Activated CD4-positive, alpha-beta T cell treated with anti-CD3 and anti-CD28 coated beads for 36 hours (primary cell): ENCODE results near the gene CARMIL1. TPM values are rescaled to one million over a fixed set of nuclear protein-coding genes. Genes with fewer than 3 reads are reported as not detected.
"Not testable (repeated sequence)": the region's sequence is repeated elsewhere in the genome, so short reads cannot be mapped to it uniquely, and the experiment has no call there.

Experiments
- ATAC-seq: fragments of 200-7000 bp; cut with Tn5 transposase; one replicate; pipeline ENCODE4 v1.10.0; 2021; ENCODE audit warnings: mild to moderate bottlenecking, moderate library complexity
- CTCF ChIA-PET: fragments of 350-600 bp; sonication (Branson Sonifier 250); formaldehyde crosslinking; loops from one replicate; lab custom pipeline; 2021; ENCODE audit warnings: antibody characterized with exemption; lab: Charles Lee
- POLR2A ChIA-PET: fragments of 350-600 bp; sonication (Branson Sonifier 250); formaldehyde crosslinking; loops from one replicate; lab custom pipeline; 2021; ENCODE audit warnings: antibody characterized with exemption, inconsistent platforms; lab: Charles Lee
- DNase-seq: peaks from one replicate; pipeline ENCODE4 v3.0.0-alpha.2; 2020
- H3K27ac Mint-ChIP-seq: one replicate; pipeline ENCODE4 v1.8.0; 2021; ENCODE audit warnings: mixed read lengths
- H3K27me3 Mint-ChIP-seq: one replicate; pipeline ENCODE4 v1.8.0; 2021; ENCODE audit warnings: mixed read lengths
- H3K36me3 Mint-ChIP-seq: one replicate; pipeline ENCODE4 v1.8.0; 2021; ENCODE audit warnings: low read depth, mixed read lengths
- H3K4me1 Mint-ChIP-seq: one replicate; pipeline ENCODE4 v1.8.0; 2021; ENCODE audit warnings: mixed read lengths
- H3K4me3 Mint-ChIP-seq: one replicate; pipeline ENCODE4 v1.8.0; 2021; ENCODE audit warnings: mild to moderate bottlenecking, moderate library complexity, mixed read lengths
- H3K9me3 Mint-ChIP-seq: one replicate; pipeline ENCODE4 v1.8.0; 2021; ENCODE audit warnings: low read depth, mixed read lengths
- intact Hi-C, 2 experiments: fragments of 100-400 bp; cut with DNase I in 1 of 2; cut with micrococcal nuclease in 1 of 2; formaldehyde crosslinking; loops; one replicate each; pipeline versions ENCODE4 v1.14.2 to v1.15.1; 2022 to 2024; cut with DNase I, micrococcal nuclease
- total RNA-seq, 2 experiments: library from RNA; stranded (reverse); gene quantifications; one replicate each; pipeline ENCODE4 v1.2.3, GENCODE V29; 2021

The CARMIL1 gene
- total RNA-seq, 2 experiments from 2014 or later, result 4.5 to 4.9 TPM

GRCh38 chr6:25442898-25443297, 163.7 kb downstream of the CARMIL1 start:
- Mint-ChIP-seq H3K9me3 (peaks cover 5% of the 10 kb centered on the region), H3K36me3 (peaks cover 11% of the 10 kb centered on the region), H3K4me1 (peaks cover 34% of the 10 kb centered on the region), H3K4me3 (no peak overlapping the region), H3K27ac (peak overlapping the region; percentile 2), H3K27me3 (no peaks in the 10 kb centered on the region)
- no peak for DNase-seq
- ChIA-PET CTCF (interaction anchor here (0.6 to 1.0 kb wide), 3 partner anchors 9 to 34 kb away, joined by 3 to 4 read pairs (median 3); no protein-coding TSS in a partner anchor), POLR2A (interaction anchor here (1.6 kb wide), 1 partner anchor 164 kb away, joined by 4 read pairs; the partner anchor contains the start of gene CARMIL1)
- no peak for ATAC-seq
- intact Hi-C loops, result no loop called here

- H3K4me3 Mint-ChIP-seq, H3K9me3 Mint-ChIP-seq, POLR2A ChIA-PET, CTCF ChIA-PET, H3K27ac Mint-ChIP-seq, intact Hi-C loops, ATAC-seq, H3K27me3 Mint-ChIP-seq, DNase-seq: not testable (repeated sequence)
- Mint-ChIP-seq H3K4me1 (peaks cover 34% of the 10 kb centered on the region), H3K36me3 (peaks cover 11% of the 10 kb centered on the region)
Measured at GRCh38 chr6:25444521-25444920, 165.3 kb downstream of the CARMIL1 start.

GRCh38 chr6:25446830-25447569, 167.8 kb downstream of the CARMIL1 start:
- Mint-ChIP-seq H3K27me3 (no peaks in the 10 kb centered on the region), H3K9me3 (peaks cover 5% of the 10 kb centered on the region), H3K36me3 (peaks cover 11% of the 10 kb centered on the region), H3K27ac (no peak overlapping the region), H3K4me3 (no peak overlapping the region), H3K4me1 (peaks cover 22% of the 10 kb centered on the region)
- intact Hi-C loops, result no loop called here
- ChIA-PET CTCF (no interaction called here), POLR2A (interaction anchor here (0.6 kb wide), 1 partner anchor 62 kb away, joined by 3 read pairs; no protein-coding TSS in a partner anchor)
- ATAC-seq, result no peak
- DNase-seq, result no peak

GRCh38 chr6:25447570-25447929, 168.4 kb downstream of the CARMIL1 start:
- ChIA-PET POLR2A (interaction anchor here (0.6 kb wide), 1 partner anchor 62 kb away, joined by 3 read pairs; no protein-coding TSS in a partner anchor), CTCF (no interaction called here)
- ATAC-seq, result no peak

DNA sequence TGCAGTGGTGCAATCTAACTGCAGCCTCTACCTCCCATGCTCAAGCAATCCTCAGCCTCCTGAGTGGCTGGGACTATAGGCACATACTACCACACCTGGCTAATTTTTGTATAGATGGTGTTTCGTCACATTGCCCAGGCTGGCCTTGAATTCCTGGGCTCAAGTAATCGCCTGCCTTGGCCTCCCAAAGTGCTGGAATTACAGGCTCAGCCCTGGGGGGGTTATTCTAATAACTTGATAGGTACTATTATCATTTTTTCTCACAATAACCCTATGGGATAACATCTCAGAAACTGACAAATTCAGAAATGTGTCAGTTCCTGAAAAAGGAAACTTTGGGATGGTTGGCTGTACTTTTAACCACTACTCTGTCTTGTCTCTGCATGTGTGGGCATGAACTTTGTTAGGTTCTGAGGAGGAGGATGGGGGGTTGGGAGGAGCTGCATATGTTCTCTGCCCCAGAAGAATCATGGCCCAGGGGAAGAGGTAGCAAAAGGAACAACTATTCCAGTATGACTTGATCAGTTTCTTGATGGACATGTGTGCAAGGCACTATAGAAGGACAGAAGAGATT, 169.9 kb downstream of the CARMIL1 start:
- Mint-ChIP-seq H3K4me1 (peaks cover 12% of the 10 kb centered on the region), H3K27me3 (no peaks in the 10 kb centered on the region), H3K27ac (no peak overlapping the region), H3K36me3 (peaks cover 9% of the 10 kb centered on the region), H3K9me3 (peaks cover 5% of the 10 kb centered on the region), H3K4me3 (no peak overlapping the region)
- DNase-seq (no peak), ATAC-seq (no peak)
- CTCF ChIA-PET, result interaction anchor here (1.1 kb wide), 1 partner anchor 27 kb away, joined by 4 read pairs; no protein-coding TSS in a partner anchor
- POLR2A ChIA-PET, result no interaction called here
- intact Hi-C loops, result no loop called here

More at GRCh38 chr6:25447570-25447929, 168.4 kb downstream of the CARMIL1 start:
- Mint-ChIP-seq H3K4me3 (no peak overlapping the region), H3K9me3 (peaks cover 5% of the 10 kb centered on the region), H3K4me1 (peaks cover 16% of the 10 kb centered on the region), H3K36me3 (peaks cover 9% of the 10 kb centered on the region), H3K27ac (no peak overlapping the region), H3K27me3 (no peaks in the 10 kb centered on the region)
- intact Hi-C loops, result no loop called here
- DNase-seq, result no peak

DNA sequence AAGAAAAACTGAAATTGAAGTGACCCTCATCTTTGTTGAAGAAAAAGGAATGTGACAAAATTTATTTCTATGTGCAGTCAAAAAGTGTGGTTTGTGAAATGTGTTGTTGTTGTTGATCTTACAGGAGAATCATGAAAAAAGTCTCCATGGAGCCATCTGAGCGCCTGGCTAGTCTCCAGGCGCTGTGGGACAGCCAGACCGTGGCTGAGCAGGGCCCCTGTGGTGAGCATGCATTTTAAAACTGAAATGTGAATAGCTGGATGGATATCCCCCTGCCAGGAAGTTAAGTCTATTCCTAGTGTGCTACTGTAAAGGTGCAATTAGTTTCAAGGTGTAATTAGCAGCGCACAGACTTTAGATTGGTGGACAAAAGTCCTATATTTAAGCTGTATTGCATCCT, 170.6 kb downstream of the CARMIL1 start:
- Mint-ChIP-seq H3K4me3 (no peak overlapping the region), H3K9me3 (peaks cover 5% of the 10 kb centered on the region), H3K36me3 (peaks cover 8% of the 10 kb centered on the region), H3K27ac (no peak overlapping the region), H3K4me1 (peaks cover 12% of the 10 kb centered on the region), H3K27me3 (no peaks in the 10 kb centered on the region)
- ChIA-PET CTCF (interaction anchor here (1.1 kb wide), 1 partner anchor 26 kb away, joined by 4 read pairs; no protein-coding TSS in a partner anchor), POLR2A (no interaction called here)
- no peak for ATAC-seq
- intact Hi-C loops, result no loop called here
- DNase-seq, result no peak

DNA sequence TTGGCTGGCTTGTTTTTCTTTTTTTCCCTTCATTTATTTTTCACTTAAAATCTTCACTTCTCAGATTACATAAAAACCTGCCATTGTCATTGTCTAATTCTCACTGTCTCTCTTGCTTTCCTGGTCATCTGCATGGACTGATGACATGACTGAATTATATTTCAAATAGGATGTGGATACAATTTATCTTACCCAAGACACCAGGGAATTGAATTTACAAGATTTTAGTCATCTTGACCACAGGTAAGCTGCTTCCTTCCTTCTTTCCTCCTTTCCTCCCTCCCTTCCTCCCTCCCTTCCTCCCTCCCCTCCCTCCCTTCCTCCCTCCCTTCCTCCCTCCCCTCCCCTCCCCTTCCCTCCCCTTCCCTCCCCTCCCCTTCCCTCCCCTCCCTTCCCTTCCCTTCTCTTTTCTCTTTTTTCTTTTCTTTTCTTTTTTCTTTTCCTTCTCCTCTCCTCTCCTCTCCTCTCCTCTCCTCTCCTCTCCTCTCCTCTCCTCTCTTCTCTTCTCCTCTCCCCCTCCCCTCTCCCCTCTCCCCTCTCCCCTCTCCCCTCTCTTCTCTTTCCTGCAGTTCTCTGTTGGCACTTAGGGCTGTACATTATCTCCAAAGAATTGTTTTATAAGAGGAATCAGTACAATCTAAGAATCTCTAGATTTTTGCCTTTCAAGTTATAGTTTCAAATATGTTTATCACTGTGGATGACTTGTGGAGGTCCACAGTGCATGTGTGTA, 171.5 kb downstream of the CARMIL1 start:
- ATAC-seq, result no peak
- intact Hi-C loops, result no loop called here
- H3K27ac Mint-ChIP-seq, result no peak overlapping the region
- H3K36me3 Mint-ChIP-seq, result peaks cover 3% of the 10 kb centered on the region
- DNase-seq, result no peak
- H3K4me3 Mint-ChIP-seq, result no peak overlapping the region
- H3K9me3 Mint-ChIP-seq, result peaks cover 3% of the 10 kb centered on the region
- CTCF ChIA-PET, result no interaction called here
- H3K27me3 Mint-ChIP-seq, result no peaks in the 10 kb centered on the region
- peaks cover 12% of the 10 kb centered on the region for H3K4me1 Mint-ChIP-seq
- POLR2A ChIA-PET, result no interaction called here

GRCh38 chr6:25452031-25452430, 172.9 kb downstream of the CARMIL1 start:
- Mint-ChIP-seq H3K9me3 (no peaks in the 10 kb centered on the region), H3K27me3 (no peaks in the 10 kb centered on the region), H3K27ac (no peak overlapping the region), H3K4me3 (no peak overlapping the region), H3K4me1 (peaks cover 4% of the 10 kb centered on the region), H3K36me3 (no peaks in the 10 kb centered on the region)
- no peak for ATAC-seq
- intact Hi-C loops, result no loop called here
- ChIA-PET CTCF (interaction anchor here (1.0 kb wide), 1 partner anchor 186 kb away, joined by 4 read pairs; no protein-coding TSS in a partner anchor), POLR2A (no interaction called here)
- no peak for DNase-seq

GRCh38 chr6:25453288-25453687, 174.1 kb downstream of the CARMIL1 start:
- ChIA-PET CTCF (interaction anchor here (0.6 to 1.1 kb wide), 4 partner anchors 11 to 146 kb away, joined by 3 read pairs; no protein-coding TSS in a partner anchor), POLR2A (no interaction called here)
- intact Hi-C loops, result no loop called here
- no peaks in the 10 kb centered on the region for H3K36me3 Mint-ChIP-seq
- no peaks in the 10 kb centered on the region for H3K9me3 Mint-ChIP-seq
- H3K27me3 Mint-ChIP-seq, result no peaks in the 10 kb centered on the region
- no peak overlapping the region for H3K4me3 Mint-ChIP-seq
- no peak overlapping the region for H3K27ac Mint-ChIP-seq
- DNase-seq, result no peak
- ATAC-seq, result no peak
- peaks cover 2% of the 10 kb centered on the region for H3K4me1 Mint-ChIP-seq

- H3K27me3 Mint-ChIP-seq, result no peaks in the 10 kb centered on the region
- H3K36me3 Mint-ChIP-seq, result no peaks in the 10 kb centered on the region
- ChIA-PET CTCF (interaction anchor here (1.1 to 1.4 kb wide), 2 partner anchors 36 to 103 kb away, joined by 3 to 4 read pairs; no protein-coding TSS in a partner anchor), POLR2A (no interaction called here)
- ATAC-seq (no peak), DNase-seq (no peak)
- no peak overlapping the region for H3K27ac Mint-ChIP-seq
- intact Hi-C loops, result no loop called here
- peaks cover 2% of the 10 kb centered on the region for H3K4me1 Mint-ChIP-seq
- H3K9me3 Mint-ChIP-seq, result no peaks in the 10 kb centered on the region
- no peak overlapping the region for H3K4me3 Mint-ChIP-seq
Measured at GRCh38 chr6:25454136-25454535, 175.0 kb downstream of the CARMIL1 start.
